GM18508 (cell line): ENCODE data around the gene CFAP299.

Source experiments
- ATAC-seq: cut with Tn5 transposase; IDR thresholded peaks from one replicate; pipeline ENCODE4 v1.9.1; 2021; ENCODE audit warnings: moderate number of reproducible peaks; ENCODE audit not compliant: insufficient read depth, unreplicated experiment

The CFAP299 gene

DNA sequence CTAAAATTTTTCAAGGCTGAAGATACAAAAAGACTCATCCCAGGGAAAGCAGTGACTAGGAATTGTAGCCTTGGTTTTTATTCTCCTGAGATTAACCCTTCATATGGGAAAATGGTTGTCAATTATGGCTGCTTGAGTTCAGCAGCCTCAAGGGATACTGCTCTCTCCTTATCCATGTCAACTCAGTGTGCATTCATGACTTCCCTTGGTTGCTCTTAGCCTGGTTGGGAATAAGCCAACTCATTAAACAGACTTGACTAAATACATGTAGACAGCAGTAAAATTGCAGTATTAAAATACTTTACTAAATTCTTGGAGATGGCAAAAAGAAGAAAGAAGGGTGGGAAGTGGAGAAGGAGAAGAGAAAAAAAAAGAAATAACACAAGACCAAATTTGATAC is 650.5 kb downstream of the CFAP299 start:
- no peak for ATAC-seq

- no peak for ATAC-seq
These were observed 654.5 kb downstream of the CFAP299 start for GRCh38 chr4:80989921-80990544.

GRCh38 chr4:80990851-80991250 is 655.3 kb downstream of the CFAP299 start:
- no peak for ATAC-seq

DNA sequence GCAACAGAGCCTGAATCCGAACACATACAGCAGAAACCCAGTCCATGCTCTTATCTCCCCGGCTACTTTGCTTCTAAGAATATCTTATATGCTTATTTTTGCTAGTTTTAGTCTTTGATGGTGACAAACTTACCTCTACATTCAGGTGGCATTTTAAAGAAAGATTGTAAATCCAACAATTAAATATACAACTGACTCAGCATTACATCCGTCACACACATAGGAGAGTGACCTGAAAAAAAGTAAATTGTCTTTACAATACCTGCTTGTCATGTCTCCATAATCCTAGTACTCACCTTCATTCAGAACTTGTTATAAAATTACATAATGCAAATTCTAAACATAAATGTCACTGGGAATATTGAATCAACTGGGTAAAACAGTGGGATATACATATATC is 664.4 kb downstream of the CFAP299 start:
- ATAC-seq = no peak

GRCh38 chr4:81003597-81004111 is 668.1 kb downstream of the CFAP299 start:
- peak; percentile 99 for ATAC-seq

DNA sequence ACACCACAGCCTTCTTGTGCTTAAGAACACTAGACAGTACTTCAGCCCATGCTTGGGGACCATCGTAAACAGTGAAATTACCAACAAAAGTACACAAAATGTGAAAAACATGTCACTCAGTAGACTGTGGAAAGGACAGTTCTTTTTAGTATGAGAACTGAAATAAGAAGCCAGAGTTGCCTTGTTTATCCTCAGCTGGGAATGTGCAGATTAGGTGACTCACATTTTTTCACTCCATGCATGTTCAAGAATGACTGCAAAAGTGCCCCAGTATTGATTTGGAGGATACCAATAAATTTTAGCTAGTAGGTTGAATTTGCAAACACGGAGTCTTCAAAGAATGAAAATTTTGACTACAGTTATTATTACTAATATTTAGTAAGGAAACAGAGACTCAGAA is 671.9 kb downstream of the CFAP299 start:
- no peak for ATAC-seq
